ENCODE measurements around the gene IL17RD. TPM values are rescaled to one million over a fixed set of nuclear protein-coding genes. Genes with fewer than 3 reads are reported as not detected.

IL17RD gene
- total RNA-seq (not detected), total RNA-seq (0 to 0.23 (median 0) reads per million in 172 experiments)
- polyA plus RNA-seq (2013, experiment 1 of 2): not detected
- polyA plus RNA-seq (2013, experiment 2 of 2): 0.64 TPM

DNA sequence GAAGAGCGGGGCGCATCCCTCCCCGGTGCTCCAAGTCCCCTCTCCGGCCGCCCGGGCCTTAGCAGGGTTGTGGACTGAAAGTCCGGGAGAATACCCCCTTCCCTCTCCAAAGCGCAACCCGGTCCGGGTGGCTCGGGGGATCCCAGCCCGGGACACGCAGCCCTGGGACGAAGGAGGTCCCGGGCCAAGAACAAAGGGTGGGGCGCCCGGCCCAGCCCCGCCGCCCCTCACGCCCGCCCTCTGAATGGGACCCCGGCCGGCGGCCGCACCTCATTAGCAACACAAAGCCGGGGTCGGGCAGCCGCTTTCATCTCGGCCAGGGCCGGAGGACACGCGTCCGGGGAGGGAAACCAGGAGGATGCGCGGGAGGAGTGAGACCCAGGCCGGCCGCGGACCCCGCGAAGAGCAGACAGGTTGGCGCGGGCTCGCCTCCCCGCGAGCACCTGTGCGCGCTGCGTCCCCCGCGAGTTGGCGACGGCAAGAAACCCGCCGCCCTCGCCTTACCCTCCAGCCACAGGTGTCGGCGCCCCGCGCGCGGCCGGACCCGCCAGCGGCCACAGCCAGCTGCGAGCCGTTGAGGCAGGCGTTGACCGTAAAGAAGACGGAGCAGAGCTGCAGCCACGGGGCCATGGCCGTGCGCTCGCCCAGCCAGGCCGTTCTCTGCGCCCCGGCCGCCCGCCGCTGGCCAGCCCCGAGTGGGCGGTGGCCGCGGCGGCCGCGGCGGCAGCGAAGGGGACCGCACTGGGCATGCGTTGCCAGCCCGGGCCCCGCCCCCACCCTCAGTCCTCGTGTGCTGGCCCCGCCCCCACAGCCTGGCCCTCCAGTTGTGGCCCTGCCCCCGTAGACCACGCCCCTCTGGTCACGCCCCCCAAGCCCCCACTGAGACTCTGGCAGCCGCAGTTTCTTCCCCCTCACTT, at the start of gene IL17RD:
IL17RD (minus strand) TSS at position 697 of the 917 bp plus-strand sequence; CDS start at position 630, 67 bp downstream.
- Histone ChIP-seq H3K36me3 (ENCODE audit: insufficient read depth, low read length) (no peaks in the 10 kb centered on the region), H3K4me3 (ENCODE audit: low read length) (peak within 1 kb of the TSS; percentile 37), H3K9me3 (ENCODE audit: control insufficient read depth in 1 of 2, insufficient read depth in 1 of 2, low read length in 2 of 2) (no peaks in the 10 kb centered on the region), H3K27me3 (ENCODE audit: control insufficient read depth in 1 of 2, insufficient read depth in 2 of 2, low read length in 2 of 2) (peaks cover 42 to 70% of the 10 kb centered on the region in 2 experiments), H3K4me1 (ENCODE audit: insufficient read depth, low read length) (peaks cover 17% of the 10 kb centered on the region), H3K27ac (ENCODE audit: low read depth in 1 of 2, low read length in 2 of 2) (no peak within 1 kb of the TSS)
- Mint-ChIP-seq H3K4me3 (peak within 1 kb of the TSS; percentile 86), H3K27me3 (peaks cover 86% of the 10 kb centered on the region), H3K9me3 (no peaks in the 10 kb centered on the region), H3K27ac (no peak within 1 kb of the TSS), H3K36me3 (ENCODE audit: low read depth) (no peaks in the 10 kb centered on the region), H3K4me1 (ENCODE audit: low read depth) (peaks cover 20% of the 10 kb centered on the region)
- TF ChIP-seq CTCF (IDR thresholded peaks at IDR 0.05): no peak
- ATAC-seq (ENCODE audit: poor library complexity) (peak; percentile 32), DNase-seq (peak in 10 of 14 experiments; percentile 8 to 75 (median 20))
- intact Hi-C loops (cut with DNase I, micrococcal nuclease): no loop called here
- ChIA-PET POLR2A (no interaction called here), CTCF (no interaction called here)

- no peaks in the 10 kb centered on the region for H3K27me3 ChIP-seq (ENCODE audit: control insufficient read depth in 1 of 2, insufficient read depth in 2 of 2, low read length in 2 of 2)
- ATAC-seq (ENCODE audit: poor library complexity) (no peak), DNase-seq (no peak)
- no peaks in the 10 kb centered on the region for H3K36me3 ChIP-seq (ENCODE audit: insufficient read depth, low read length)
- H3K27ac ChIP-seq (ENCODE audit: low read depth in 1 of 2, low read length in 2 of 2): no peak overlapping the region
- H3K9me3 ChIP-seq (ENCODE audit: control insufficient read depth in 1 of 2, insufficient read depth in 1 of 2, low read length in 2 of 2): no peaks in the 10 kb centered on the region
- H3K27me3 Mint-ChIP-seq: no peaks in the 10 kb centered on the region
- H3K36me3 Mint-ChIP-seq (ENCODE audit: low read depth): no peaks in the 10 kb centered on the region
- H3K4me1 Mint-ChIP-seq (ENCODE audit: low read depth): no peaks in the 10 kb centered on the region
- no peak overlapping the region for H3K4me3 Mint-ChIP-seq
- CTCF ChIA-PET: no interaction called here
- TF ChIP-seq CTCF (IDR thresholded peaks at IDR 0.05): no peak
- no peak overlapping the region for H3K27ac Mint-ChIP-seq
- H3K4me1 ChIP-seq (ENCODE audit: insufficient read depth, low read length): no peaks in the 10 kb centered on the region
- no peak overlapping the region for H3K4me3 ChIP-seq (ENCODE audit: low read length)
- POLR2A ChIA-PET: no interaction called here
- intact Hi-C loops (cut with DNase I, micrococcal nuclease): no loop called here
- no peaks in the 10 kb centered on the region for H3K9me3 Mint-ChIP-seq
These were observed 41.3 kb upstream of the IL17RD start for GRCh38 chr3:57206423-57206822.

DNA sequence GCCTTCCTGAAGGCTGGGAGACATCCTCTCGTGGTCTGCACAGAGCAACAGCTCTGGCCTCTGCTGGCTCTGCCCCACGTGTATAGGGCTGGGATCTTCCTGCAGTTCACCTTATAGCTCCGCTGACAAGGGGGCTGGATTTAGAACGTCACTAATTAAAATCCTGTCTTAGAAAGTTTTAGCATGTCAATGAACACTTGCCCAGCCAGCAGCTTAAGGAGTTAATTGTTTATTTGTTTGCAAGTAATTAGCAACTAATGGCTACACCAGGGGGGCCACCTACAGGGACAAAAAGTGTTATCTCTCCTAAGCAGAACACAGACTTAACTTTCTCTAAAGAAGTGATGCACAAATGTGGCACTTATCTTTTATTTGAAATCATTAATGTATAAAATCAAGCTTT, 34.7 kb upstream of the IL17RD start, which contains the start of gene HESX1:
HESX1 (minus strand) TSS at position 84 of the 403 bp plus-strand sequence; CDS start at position 24, 60 bp downstream.
- Mint-ChIP-seq H3K27me3 (peaks cover 10% of the 10 kb centered on the region), H3K27ac (no peak within 1 kb of the TSS), H3K36me3 (ENCODE audit: low read depth) (no peaks in the 10 kb centered on the region), H3K9me3 (no peaks in the 10 kb centered on the region), H3K4me3 (no peak within 1 kb of the TSS), H3K4me1 (ENCODE audit: low read depth) (no peaks in the 10 kb centered on the region)
- TF ChIP-seq CTCF (IDR thresholded peaks at IDR 0.05): no peak
- no peak within 1 kb of the TSS for H3K4me3 ChIP-seq (ENCODE audit: low read length)
- intact Hi-C loops (cut with DNase I, micrococcal nuclease): no loop called here
- H3K4me1 ChIP-seq (ENCODE audit: insufficient read depth, low read length): no peaks in the 10 kb centered on the region
- ATAC-seq (ENCODE audit: poor library complexity) (no peak), DNase-seq (no peak)
- no peaks in the 10 kb centered on the region for H3K27me3 ChIP-seq (ENCODE audit: control insufficient read depth in 1 of 2, insufficient read depth in 2 of 2, low read length in 2 of 2)
- H3K27ac ChIP-seq (ENCODE audit: low read depth in 1 of 2, low read length in 2 of 2): no peak within 1 kb of the TSS
- peaks cover 0 to 5% of the 10 kb centered on the region in 2 experiments for H3K9me3 ChIP-seq (ENCODE audit: control insufficient read depth in 1 of 2, insufficient read depth in 1 of 2, low read length in 2 of 2)
- CTCF ChIA-PET: no interaction called here
- POLR2A ChIA-PET: no interaction called here
- no peaks in the 10 kb centered on the region for H3K36me3 ChIP-seq (ENCODE audit: insufficient read depth, low read length)

All from CD4-positive, alpha-beta T cell (primary cell).